PC-3 (cell line): ENCODE measurements around the gene TSSK2.
"Not testable (repeated sequence)": the region's sequence is repeated elsewhere in the genome, so short reads cannot be mapped to it uniquely, and the experiment has no call there.

ENCODE experiments used
- EZH2phosphoT487 ChIP-seq: fragments of 300-600 bp; sonication (generic); IDR thresholded peaks from 2 replicates; pipeline ENCODE4 v1.6.1; 2018; ENCODE audit warnings: mild to moderate bottlenecking, antibody characterized with exemption, low read length, borderline replicate concordance
- TF ChIP-seq, protein P1 (sequence below): fragments of 300-600 bp; sonication (generic); conservative IDR thresholded peaks from 2 replicates; pipeline ENCODE4 v1.5.1; 2017; ENCODE audit warnings: antibody characterized with exemption, low read depth, mild to moderate bottlenecking, low read length

- not testable (repeated sequence) for TF ChIP-seq EZH2phosphoT487
- TF ChIP-seq, protein P1, sequence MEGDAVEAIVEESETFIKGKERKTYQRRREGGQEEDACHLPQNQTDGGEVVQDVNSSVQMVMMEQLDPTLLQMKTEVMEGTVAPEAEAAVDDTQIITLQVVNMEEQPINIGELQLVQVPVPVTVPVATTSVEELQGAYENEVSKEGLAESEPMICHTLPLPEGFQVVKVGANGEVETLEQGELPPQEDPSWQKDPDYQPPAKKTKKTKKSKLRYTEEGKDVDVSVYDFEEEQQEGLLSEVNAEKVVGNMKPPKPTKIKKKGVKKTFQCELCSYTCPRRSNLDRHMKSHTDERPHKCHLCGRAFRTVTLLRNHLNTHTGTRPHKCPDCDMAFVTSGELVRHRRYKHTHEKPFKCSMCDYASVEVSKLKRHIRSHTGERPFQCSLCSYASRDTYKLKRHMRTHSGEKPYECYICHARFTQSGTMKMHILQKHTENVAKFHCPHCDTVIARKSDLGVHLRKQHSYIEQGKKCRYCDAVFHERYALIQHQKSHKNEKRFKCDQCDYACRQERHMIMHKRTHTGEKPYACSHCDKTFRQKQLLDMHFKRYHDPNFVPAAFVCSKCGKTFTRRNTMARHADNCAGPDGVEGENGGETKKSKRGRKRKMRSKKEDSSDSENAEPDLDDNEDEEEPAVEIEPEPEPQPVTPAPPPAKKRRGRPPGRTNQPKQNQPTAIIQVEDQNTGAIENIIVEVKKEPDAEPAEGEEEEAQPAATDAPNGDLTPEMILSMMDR, result not testable (repeated sequence)
Measured at GRCh38 chr22:19156109-19156508, 25.0 kb downstream of the TSSK2 start.
